HepG2 (cell line): Measurements from ENCODE around the gene FIBP. TPM values are rescaled to one million over a fixed set of nuclear protein-coding genes. Genes with fewer than 3 reads are reported as not detected.

Experiments
- ARHGAP35 ChIP-seq: sonication (generic); formaldehyde crosslinking; IDR thresholded peaks from 2 replicates; pipeline ENCODE4 v1.9.0; 2022; ENCODE audit warnings: mild to moderate bottlenecking, inconsistent platforms, moderate library complexity, missing genetic modification reagents, borderline replicate concordance
- BATF2 ChIP-seq: sonication (generic); formaldehyde crosslinking; IDR thresholded peaks from 2 replicates; pipeline ENCODE4 v1.8.0; 2022; ENCODE audit warnings: mild to moderate bottlenecking, missing genetic modification reagents, moderate library complexity
- CENPBD1 ChIP-seq: sonication (generic); formaldehyde crosslinking; IDR thresholded peaks from 2 replicates; pipeline ENCODE4 v1.8.0; 2022; ENCODE audit warnings: missing genetic modification reagents, low read depth, mild to moderate bottlenecking, borderline replicate concordance
- EED ChIP-seq: sonication (generic); formaldehyde crosslinking; IDR thresholded peaks from 2 replicates; pipeline ENCODE4 v1.5.0; 2020; ENCODE audit warnings: mild to moderate bottlenecking, missing genetic modification reagents
- HHEX ChIP-seq: IDR thresholded peaks from 2 replicates; pipeline ENCODE4 v1.6.1; 2016; ENCODE audit warnings: control low read depth
- HOXA5 ChIP-seq: sonication (generic); formaldehyde crosslinking; IDR thresholded peaks from 2 replicates; pipeline ENCODE4 v1.4.0; 2020; ENCODE audit warnings: missing genetic modification reagents
- KAT8 ChIP-seq: IDR thresholded peaks from 2 replicates; pipeline ENCODE4 v1.6.1; 2016; ENCODE audit warnings: missing genetic modification reagents, missing compliant biosample characterization
- MED1 ChIP-seq: sonication (generic); formaldehyde crosslinking; IDR thresholded peaks from 2 replicates; pipeline ENCODE4 v1.4.0; 2020; ENCODE audit warnings: missing genetic modification reagents
- RBFOX2 ChIP-seq: fragments of 200-400 bp; formaldehyde crosslinking; IDR thresholded peaks from 2 replicates; pipeline ENCODE4 v1.6.1; 2017; ENCODE audit warnings: low read depth, mild to moderate bottlenecking, low read length
- SIX4 ChIP-seq: sonication (generic); formaldehyde crosslinking; IDR thresholded peaks from 2 replicates; pipeline ENCODE4 v1.4.0; 2020; ENCODE audit warnings: missing genetic modification reagents
- SNRNP70 ChIP-seq: fragments of 200-400 bp; formaldehyde crosslinking; IDR thresholded peaks from 2 replicates; pipeline ENCODE4 v1.6.1; 2017; ENCODE audit warnings: mild to moderate bottlenecking, low read depth, low read length, moderate library complexity
- SOX13 ChIP-seq, 3 experiments: fragments of 450-650 bp in 1 of 3; sonication (generic) in 1 of 3; formaldehyde crosslinking in 1 of 3; IDR thresholded peaks in 2 of 3; conservative IDR thresholded peaks in 1 of 3; 2 replicates each; pipeline versions ENCODE4 v1.5.0 to v1.6.1; 2016 to 2020; ENCODE audit warnings: antibody characterized with exemption in 1 of 3, mild to moderate bottlenecking in 1 of 3, missing compliant biosample characterization in 1 of 3, missing genetic modification reagents in 1 of 3, moderate library complexity in 1 of 3
- ZFP1 ChIP-seq: IDR thresholded peaks from 2 replicates; pipeline ENCODE4 v1.6.1; 2016
- ZFP36L1 ChIP-seq: sonication (generic); formaldehyde crosslinking; IDR thresholded peaks from 2 replicates; pipeline ENCODE4 v1.8.0; 2022; ENCODE audit warnings: mild to moderate bottlenecking, missing genetic modification reagents, moderate library complexity
- ZKSCAN1 ChIP-seq: fragments of 150-350 bp; IDR thresholded peaks from 2 replicates; pipeline ENCODE4 v1.6.1; 2014; ENCODE audit warnings: low read length
- ZKSCAN5 ChIP-seq: sonication (generic); formaldehyde crosslinking; IDR thresholded peaks from 2 replicates; pipeline ENCODE4 v1.5.1; 2020; ENCODE audit warnings: mild to moderate bottlenecking, missing genetic modification reagents
- ZMYM3 ChIP-seq: sonication (generic); formaldehyde crosslinking; IDR thresholded peaks from 2 replicates; pipeline ENCODE4 v1.5.1; 2020; ENCODE audit warnings: mild to moderate bottlenecking, missing genetic modification reagents
- ZNF335 ChIP-seq: sonication (generic); formaldehyde crosslinking; IDR thresholded peaks from 2 replicates; pipeline ENCODE4 v1.4.0; 2020; ENCODE audit warnings: missing genetic modification reagents
- ZNF530 ChIP-seq: sonication (generic); formaldehyde crosslinking; IDR thresholded peaks from 2 replicates; pipeline ENCODE4 v1.5.0; 2020; ENCODE audit warnings: low read depth, mild to moderate bottlenecking, missing genetic modification reagents
- ZNF550 ChIP-seq: sonication (generic); formaldehyde crosslinking; IDR thresholded peaks from 2 replicates; pipeline ENCODE4 v1.4.0; 2020; ENCODE audit warnings: mild to moderate bottlenecking, missing genetic modification reagents, borderline replicate concordance
- ZNF564 ChIP-seq: sonication (generic); formaldehyde crosslinking; IDR thresholded peaks from 2 replicates; pipeline ENCODE4 v1.8.1; 2023; ENCODE audit warnings: mild to moderate bottlenecking, missing genetic modification reagents
- ZNF570 ChIP-seq: sonication (generic); formaldehyde crosslinking; IDR thresholded peaks from 2 replicates; pipeline ENCODE4 v1.4.0; 2020; ENCODE audit warnings: mild to moderate bottlenecking, missing genetic modification reagents, borderline replicate concordance
- ZNF720 ChIP-seq: sonication (generic); formaldehyde crosslinking; IDR thresholded peaks from 2 replicates; pipeline ENCODE4 v1.4.0; 2020; ENCODE audit warnings: missing genetic modification reagents
- polyA plus RNA-seq, 8 experiments: library from polyadenylated mRNA; depleted of rRNA in 3 of 8; stranded (reverse) in 7 of 8; unstranded in 1 of 8; fragments of >200 nt; fragmentation: Illumina TruSeq in 4 of 8; extraction: Trizol in 4 of 8; gene quantifications; 2 replicates each; pipeline versions ENCODE4 v1.2.1 to v1.2.3, GENCODE V29; 2011 to 2016; ENCODE audit warnings: low read depth in 4 of 8, missing spikeins in 1 of 8, mixed read lengths in 1 of 8; ENCODE audit not compliant: insufficient read depth in 1 of 8
- total RNA-seq, 5 experiments: library from RNA; depleted of rRNA; stranded (reverse); fragments of >200 nt; fragmentation: Illumina TruSeq; extraction: Trizol; gene quantifications; 2 replicates each; pipeline ENCODE4 v1.2.3, GENCODE V29; 2016; ENCODE audit warnings: low read depth in 1 of 5
- TF ChIP-seq, protein P1 (sequence below): sonication (generic); formaldehyde crosslinking; IDR thresholded peaks from 2 replicates; pipeline ENCODE4 v1.4.0; 2020; ENCODE audit warnings: missing genetic modification reagents; ENCODE audit errors: not compliant biosample characterization
- TF ChIP-seq, protein P2 (sequence below): sonication (generic); formaldehyde crosslinking; IDR thresholded peaks from 2 replicates; pipeline ENCODE4 v1.4.0; 2020; ENCODE audit warnings: missing genetic modification reagents
- TF ChIP-seq, protein P3 (sequence below): IDR thresholded peaks from 2 replicates; pipeline ENCODE4 v1.6.1; 2016; ENCODE audit warnings: low read depth, control low read depth

FIBP gene
- total and polyA plus RNA-seq, 2 of the 13 experiments (the other 11 are each of a cell fraction or from before 2014, with no cell fraction given) = 42.9 to 62.1 TPM

- TF ChIP-seq EED (CRISPR knock-in tag) = no peak
- no peak for TF ChIP-seq BATF2 (CRISPR knock-in tag)
- 0 out of 2 replicates have a peak, but pooled peaks have one; percentile 16 for TF ChIP-seq ZNF564 (CRISPR knock-in tag)
- TF ChIP-seq, protein P1, sequence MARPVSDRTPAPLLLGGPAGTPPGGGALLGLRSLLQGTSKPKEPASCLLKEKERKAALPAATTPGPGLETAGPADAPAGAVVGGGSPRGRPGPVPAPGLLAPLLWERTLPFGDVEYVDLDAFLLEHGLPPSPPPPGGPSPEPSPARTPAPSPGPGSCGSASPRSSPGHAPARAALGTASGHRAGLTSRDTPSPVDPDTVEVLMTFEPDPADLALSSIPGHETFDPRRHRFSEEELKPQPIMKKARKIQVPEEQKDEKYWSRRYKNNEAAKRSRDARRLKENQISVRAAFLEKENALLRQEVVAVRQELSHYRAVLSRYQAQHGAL (CRISPR knock-in tag) = no peak
- no peak; the same call in 1 of the 2 replicates for TF ChIP-seq ZFP36L1 (CRISPR knock-in tag)
- no peak for TF ChIP-seq SIX4 (CRISPR knock-in tag)
- no peak for TF ChIP-seq ZNF570
- TF ChIP-seq CENPBD1 (CRISPR knock-in tag) = no peak
- peak; percentile 86 for TF ChIP-seq RBFOX2
- TF ChIP-seq HOXA5 (CRISPR knock-in tag) = peak; percentile 69; the same call in 1 of the 2 replicates
- TF ChIP-seq, protein P2, sequence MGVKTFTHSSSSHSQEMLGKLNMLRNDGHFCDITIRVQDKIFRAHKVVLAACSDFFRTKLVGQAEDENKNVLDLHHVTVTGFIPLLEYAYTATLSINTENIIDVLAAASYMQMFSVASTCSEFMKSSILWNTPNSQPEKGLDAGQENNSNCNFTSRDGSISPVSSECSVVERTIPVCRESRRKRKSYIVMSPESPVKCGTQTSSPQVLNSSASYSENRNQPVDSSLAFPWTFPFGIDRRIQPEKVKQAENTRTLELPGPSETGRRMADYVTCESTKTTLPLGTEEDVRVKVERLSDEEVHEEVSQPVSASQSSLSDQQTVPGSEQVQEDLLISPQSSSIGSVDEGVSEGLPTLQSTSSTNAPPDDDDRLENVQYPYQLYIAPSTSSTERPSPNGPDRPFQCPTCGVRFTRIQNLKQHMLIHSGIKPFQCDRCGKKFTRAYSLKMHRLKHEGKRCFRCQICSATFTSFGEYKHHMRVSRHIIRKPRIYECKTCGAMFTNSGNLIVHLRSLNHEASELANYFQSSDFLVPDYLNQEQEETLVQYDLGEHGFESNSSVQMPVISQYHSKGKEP = no peak
- TF ChIP-seq SNRNP70 = no peak
- peak; percentile 96 for TF ChIP-seq KAT8 (CRISPR knock-in tag)
- TF ChIP-seq ZKSCAN1 = no peak
- peak; percentile 74 for TF ChIP-seq MED1 (CRISPR knock-in tag)
- TF ChIP-seq ZNF335 (CRISPR knock-in tag) = peak; percentile 66; the same call in 1 of the 2 replicates
- TF ChIP-seq ZNF720 (CRISPR knock-in tag) = no peak
- TF ChIP-seq ZKSCAN5 = no peak
- no peak for TF ChIP-seq ZNF550 (CRISPR knock-in tag)
- no peak for TF ChIP-seq HHEX (CRISPR knock-in tag)
- TF ChIP-seq ZMYM3 (CRISPR knock-in tag) = 0 out of 2 replicates have a peak, but pooled peaks have one; percentile 28
- no peak for TF ChIP-seq SOX13 (IDR thresholded peaks at IDR 0.05)
- no peak for TF ChIP-seq SOX13 (CRISPR knock-in tag; conservative IDR thresholded peaks at IDR 0.05 in 1 of 2, IDR thresholded peaks at IDR 0.05 in 1 of 2)
- TF ChIP-seq ZFP1 (CRISPR knock-in tag) = 0 out of 2 replicates have a peak, but pooled peaks have one; percentile 64
- no peak for TF ChIP-seq ZNF530 (CRISPR knock-in tag)
- TF ChIP-seq, protein P3, sequence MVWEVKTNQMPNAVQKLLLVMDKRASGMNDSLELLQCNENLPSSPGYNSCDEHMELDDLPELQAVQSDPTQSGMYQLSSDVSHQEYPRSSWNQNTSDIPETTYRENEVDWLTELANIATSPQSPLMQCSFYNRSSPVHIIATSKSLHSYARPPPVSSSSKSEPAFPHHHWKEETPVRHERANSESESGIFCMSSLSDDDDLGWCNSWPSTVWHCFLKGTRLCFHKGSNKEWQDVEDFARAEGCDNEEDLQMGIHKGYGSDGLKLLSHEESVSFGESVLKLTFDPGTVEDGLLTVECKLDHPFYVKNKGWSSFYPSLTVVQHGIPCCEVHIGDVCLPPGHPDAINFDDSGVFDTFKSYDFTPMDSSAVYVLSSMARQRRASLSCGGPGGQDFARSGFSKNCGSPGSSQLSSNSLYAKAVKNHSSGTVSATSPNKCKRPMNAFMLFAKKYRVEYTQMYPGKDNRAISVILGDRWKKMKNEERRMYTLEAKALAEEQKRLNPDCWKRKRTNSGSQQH (CRISPR knock-in tag) = peak; percentile 79; the same call in 1 of the 2 replicates
- no peak for TF ChIP-seq ARHGAP35 (CRISPR knock-in tag)
Measured at GRCh38 chr11:65860278-65861164, 27.8 kb downstream of the FIBP start, which contains the start of gene MUS81 (continued).
